A673 (cell line): ENCODE data around the gene CABLES1.

Experiments
- EZH2 ChIP-seq: fragments of 200-600 bp; sonication (generic); IDR thresholded peaks from 2 replicates; pipeline ENCODE4 v1.6.1; 2017; ENCODE audit warnings: borderline replicate concordance, low read depth, mild to moderate bottlenecking, mixed read lengths, antibody characterized with exemption, low read length; ENCODE audit not compliant: poor library complexity, severe bottlenecking
- TF ChIP-seq, protein P1 (sequence below): fragments of 300-800, 200-600 bp; sonication (generic); conservative IDR thresholded peaks from 2 replicates; pipeline ENCODE4 v1.5.1; 2017; ENCODE audit warnings: low read depth, mild to moderate bottlenecking, antibody characterized with exemption, low read length, moderate library complexity, mixed read lengths

DNA sequence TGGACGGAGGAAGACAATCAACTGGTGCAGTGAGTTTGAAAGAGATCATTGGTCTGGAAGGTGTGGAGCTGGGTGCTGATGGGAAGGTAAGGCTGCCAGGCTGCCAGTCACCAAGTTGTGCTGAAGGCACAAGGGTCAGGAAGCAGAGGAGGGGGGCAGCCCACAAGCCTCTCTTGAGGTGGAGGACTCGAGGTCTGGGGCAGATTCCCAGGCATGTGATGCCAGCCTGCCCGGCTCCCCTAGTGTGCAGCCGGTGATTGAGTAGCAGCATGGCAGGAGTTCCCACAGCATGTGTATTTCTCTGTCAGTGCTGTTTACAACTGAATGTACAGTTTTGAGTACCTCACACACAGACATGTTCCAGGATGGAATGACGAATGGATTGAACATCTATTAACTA, 99.3 kb downstream of the CABLES1 start:
- TF ChIP-seq, protein P1, sequence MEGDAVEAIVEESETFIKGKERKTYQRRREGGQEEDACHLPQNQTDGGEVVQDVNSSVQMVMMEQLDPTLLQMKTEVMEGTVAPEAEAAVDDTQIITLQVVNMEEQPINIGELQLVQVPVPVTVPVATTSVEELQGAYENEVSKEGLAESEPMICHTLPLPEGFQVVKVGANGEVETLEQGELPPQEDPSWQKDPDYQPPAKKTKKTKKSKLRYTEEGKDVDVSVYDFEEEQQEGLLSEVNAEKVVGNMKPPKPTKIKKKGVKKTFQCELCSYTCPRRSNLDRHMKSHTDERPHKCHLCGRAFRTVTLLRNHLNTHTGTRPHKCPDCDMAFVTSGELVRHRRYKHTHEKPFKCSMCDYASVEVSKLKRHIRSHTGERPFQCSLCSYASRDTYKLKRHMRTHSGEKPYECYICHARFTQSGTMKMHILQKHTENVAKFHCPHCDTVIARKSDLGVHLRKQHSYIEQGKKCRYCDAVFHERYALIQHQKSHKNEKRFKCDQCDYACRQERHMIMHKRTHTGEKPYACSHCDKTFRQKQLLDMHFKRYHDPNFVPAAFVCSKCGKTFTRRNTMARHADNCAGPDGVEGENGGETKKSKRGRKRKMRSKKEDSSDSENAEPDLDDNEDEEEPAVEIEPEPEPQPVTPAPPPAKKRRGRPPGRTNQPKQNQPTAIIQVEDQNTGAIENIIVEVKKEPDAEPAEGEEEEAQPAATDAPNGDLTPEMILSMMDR, result no peak
- no peak for TF ChIP-seq EZH2
